Retinal pigment epithelial cell (primary cell): ENCODE data around the gene PGAM4.
"Not testable (repeated sequence)": the region's sequence is repeated elsewhere in the genome, so short reads cannot be mapped to it uniquely, and the experiment has no call there.

ENCODE experiments used
- DNase-seq: peaks from one replicate; pipeline ENCODE4 v3.0.0-alpha.2; 2010; ENCODE audit warnings: low read depth
- H3K4me3 ChIP-seq: 2 replicates; pipeline ENCODE4 v1.5.1; 2011; ENCODE audit warnings: mild to moderate bottlenecking, low read length, control low read depth, moderate library complexity
- CTCF ChIP-seq: conservative IDR thresholded peaks from 2 replicates; pipeline ENCODE4 v1.5.1; 2011; ENCODE audit warnings: low read depth, low read length, control low read depth, inconsistent platforms

Gene PGAM4

GRCh38 chrX:77949840-77950239 lies 19.6 kb downstream of the PGAM4 start:
- no peak for TF ChIP-seq CTCF
- DNase-seq: no peak
- H3K4me3 ChIP-seq: no peak overlapping the region

GRCh38 chrX:77946571-77946970 lies 22.9 kb downstream of the PGAM4 start:
- DNase-seq: no peak
- no peak overlapping the region for H3K4me3 ChIP-seq
- no peak for TF ChIP-seq CTCF

GRCh38 chrX:77945910-77946545 lies 23.4 kb downstream of the PGAM4 start:
- TF ChIP-seq CTCF: no peak
- no peak for DNase-seq
- H3K4me3 ChIP-seq: no peak overlapping the region

GRCh38 chrX:77945031-77945430 lies 24.4 kb downstream of the PGAM4 start:
- not testable (repeated sequence) for H3K4me3 ChIP-seq, DNase-seq

- no peak for DNase-seq
- no peak for TF ChIP-seq CTCF
- no peak overlapping the region for H3K4me3 ChIP-seq
These were observed 31.3 kb downstream of the PGAM4 start for GRCh38 chrX:77938083-77938680.

- H3K4me3 ChIP-seq: no peak overlapping the region
- no peak for DNase-seq
- no peak for TF ChIP-seq CTCF
These were observed 32.1 kb downstream of the PGAM4 start for GRCh38 chrX:77937291-77937690.

GRCh38 chrX:77936299-77936698 lies 33.1 kb downstream of the PGAM4 start:
- no peak for TF ChIP-seq CTCF
- no peak for DNase-seq
- H3K4me3 ChIP-seq: no peak overlapping the region
